ENCODE data around the gene NFIC. TPM values are rescaled to one million over a fixed set of nuclear protein-coding genes. Genes with fewer than 3 reads are reported as not detected.
"Not testable (repeated sequence)": the region's sequence is repeated elsewhere in the genome, so short reads cannot be mapped to it uniquely, and the experiment has no call there.

Gene NFIC
- total RNA-seq, 1 experiment from 2014 or later = 23.1 TPM

GRCh38 chr19:3420244-3420755 is 53.9 kb downstream of the NFIC start:
- no peak for DNase-seq (ENCODE audit: low spot score)

DNA sequence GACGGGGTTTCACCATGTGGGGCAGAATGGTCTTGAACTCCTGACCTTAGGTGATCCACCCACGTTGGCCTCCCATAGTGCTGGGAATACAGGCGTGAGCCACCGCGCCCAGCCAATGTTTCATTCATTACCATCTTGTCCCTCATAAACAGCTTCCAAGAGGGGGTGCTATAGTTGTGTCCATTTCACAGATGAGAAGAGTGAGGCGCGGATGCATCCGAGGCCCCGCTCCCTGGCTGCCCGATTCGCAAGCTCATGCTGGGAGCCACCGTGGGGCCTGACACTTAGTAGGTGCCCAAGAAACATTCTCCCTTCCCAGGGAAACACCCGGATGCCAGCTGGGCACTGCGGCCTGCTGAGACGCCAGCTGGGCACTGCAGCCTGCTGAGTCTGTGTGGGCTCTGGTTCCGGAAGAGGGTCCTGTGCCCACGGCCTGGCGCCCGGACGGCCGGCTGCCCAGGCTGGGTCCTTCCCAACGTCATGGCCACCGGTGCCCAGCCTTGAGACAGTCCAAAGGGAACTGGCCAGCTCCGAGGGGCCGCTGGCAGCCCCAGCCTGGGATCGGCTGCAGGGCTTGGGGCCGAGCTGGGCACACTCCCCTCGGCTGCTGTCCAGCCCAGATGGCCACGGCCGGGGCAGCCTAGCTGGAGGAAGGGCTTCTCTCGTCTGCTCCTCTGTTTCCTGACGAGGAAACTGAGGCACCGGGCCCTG is 54.7 kb downstream of the NFIC start:
- no peak for DNase-seq (ENCODE audit: low spot score)

DNA sequence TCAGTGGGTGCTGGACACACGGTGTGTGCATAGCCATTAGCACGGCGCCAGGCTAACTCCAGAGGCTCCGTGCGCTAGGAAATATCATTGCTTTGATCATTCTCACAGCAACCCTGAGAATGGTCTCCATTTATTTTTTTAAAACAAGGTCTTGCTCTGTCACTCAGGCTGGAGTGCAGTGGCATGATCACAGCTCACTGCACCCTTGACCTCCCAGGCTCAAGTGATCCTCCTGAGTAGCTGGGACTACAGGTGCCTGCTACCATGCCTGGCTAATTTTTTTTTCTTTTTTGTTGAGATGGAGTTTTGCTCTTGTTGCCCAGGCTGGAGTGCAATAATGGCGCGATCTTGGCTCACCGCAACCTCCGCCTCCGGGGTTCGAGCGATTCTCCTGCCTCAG is 55.3 kb downstream of the NFIC start:
- not testable (repeated sequence) for DNase-seq (ENCODE audit: low spot score)

- DNase-seq (ENCODE audit: low spot score) = no peak
Measured at GRCh38 chr19:3423183-3423829, 56.9 kb downstream of the NFIC start.

DNA sequence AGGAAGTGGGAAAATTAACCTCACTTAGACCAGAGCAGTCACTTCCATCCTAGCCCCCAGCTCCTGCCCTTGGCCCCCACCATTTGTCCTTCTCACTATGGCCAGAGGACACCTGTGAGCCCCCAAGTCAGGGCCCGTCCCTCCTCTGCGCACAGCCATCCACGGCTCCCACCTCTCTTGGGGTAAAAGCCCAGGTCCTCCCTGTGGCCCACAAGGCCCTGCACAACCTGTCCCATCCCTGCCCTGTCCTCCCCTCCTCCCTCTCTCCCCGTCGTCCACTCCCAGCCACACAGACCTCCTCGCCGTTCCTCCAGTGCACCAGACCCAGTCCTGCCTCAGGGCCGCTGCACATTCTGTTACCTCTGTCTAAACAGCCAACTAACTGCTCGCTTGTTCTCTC is 60.0 kb downstream of the NFIC start:
- no peak for DNase-seq (ENCODE audit: low spot score)

- DNase-seq (ENCODE audit: low spot score) = not testable (repeated sequence)
Measured at GRCh38 chr19:3430366-3430680, 63.9 kb downstream of the NFIC start.

DNA sequence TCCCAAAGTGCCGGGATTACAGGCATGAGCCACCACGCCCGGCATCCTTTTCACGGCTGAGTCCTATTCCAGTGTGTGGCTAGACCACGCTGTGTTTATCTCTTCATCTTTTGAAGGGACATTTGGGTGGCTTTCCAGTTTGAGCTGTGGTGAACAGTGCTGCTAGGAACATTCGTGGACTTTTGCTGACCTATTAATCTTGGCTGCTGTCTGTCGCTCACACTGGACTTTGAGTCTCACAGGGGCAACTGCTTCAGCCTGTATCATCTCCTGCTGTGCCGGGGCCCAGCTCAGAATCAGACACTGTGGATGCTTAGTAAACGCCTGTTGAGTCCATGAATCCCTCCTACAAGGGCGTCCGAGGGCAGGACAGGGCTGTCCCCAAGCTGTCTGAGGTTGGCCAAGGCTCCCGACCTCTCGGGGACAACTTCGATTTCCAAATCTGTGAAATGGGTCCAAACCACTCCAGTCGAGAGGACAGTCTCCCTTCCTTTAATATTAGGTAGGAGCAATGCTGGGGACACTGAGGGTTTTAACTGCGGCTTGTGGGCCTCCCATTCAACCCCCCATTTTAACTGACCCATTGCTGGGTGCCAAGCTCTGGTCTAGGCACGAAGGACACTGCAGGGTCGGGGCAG is 65.5 kb downstream of the NFIC start:
- no peak for DNase-seq (ENCODE audit: low spot score)

DNA sequence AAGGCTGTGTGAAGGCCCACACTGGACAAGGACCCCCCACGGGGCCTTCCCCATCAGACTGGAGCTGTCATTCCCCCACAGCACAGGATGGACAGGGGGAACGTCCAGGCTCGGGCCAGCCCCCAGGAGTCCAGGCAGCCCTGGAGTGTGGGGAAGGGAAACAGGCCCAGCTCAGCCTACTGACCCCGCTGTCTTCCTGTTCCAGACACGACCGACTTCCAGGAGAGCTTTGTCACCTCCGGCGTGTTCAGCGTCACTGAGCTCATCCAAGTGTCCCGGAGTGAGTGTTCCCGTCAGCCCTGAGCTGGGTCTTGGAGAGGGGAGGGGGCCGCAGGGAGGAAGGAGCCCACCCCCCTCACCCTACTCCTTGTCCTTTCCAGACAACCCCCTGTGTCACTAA is 66.9 kb downstream of the NFIC start:
- no peak for DNase-seq (ENCODE audit: low spot score)

DNA sequence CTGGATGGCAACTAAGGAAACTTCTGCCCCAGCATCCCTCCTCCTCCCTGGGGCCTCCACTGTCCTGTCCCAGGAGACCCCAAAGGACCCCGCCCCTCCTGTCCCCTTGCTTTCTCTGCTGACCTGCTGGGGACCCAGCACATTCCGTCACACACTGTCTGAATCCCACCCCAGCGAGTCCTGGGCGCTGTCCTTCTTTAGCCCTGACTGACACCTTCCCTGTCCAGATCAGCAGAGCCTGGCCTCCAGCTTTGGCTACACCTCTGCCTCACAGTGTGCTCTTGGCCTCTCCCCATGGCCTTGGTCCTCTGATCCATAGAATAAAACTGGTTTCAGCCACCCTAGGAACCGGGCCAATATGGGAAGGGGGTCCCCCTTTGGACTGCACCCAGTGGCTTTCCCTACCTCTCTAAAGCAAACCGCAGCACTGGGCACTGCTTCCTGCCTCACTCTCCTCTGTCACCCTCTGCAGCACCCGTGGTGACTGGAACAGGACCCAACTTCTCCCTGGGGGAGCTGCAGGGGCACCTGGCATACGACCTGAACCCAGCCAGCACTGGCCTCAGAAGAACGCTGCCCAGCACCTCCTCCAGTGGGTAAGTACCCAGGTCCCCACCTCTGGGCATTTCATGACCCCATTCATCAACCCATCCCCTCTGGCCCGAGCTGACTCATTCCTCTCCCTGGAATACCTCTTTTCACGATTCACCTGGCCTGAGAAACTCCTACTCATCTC is 67.6 kb downstream of the NFIC start:
- no peak for DNase-seq (ENCODE audit: low spot score)

GRCh38 chr19:3434630-3435553 is 68.5 kb downstream of the NFIC start:
- DNase-seq (ENCODE audit: low spot score) = peak; percentile 88

GRCh38 chr19:3440082-3440481 is 73.7 kb downstream of the NFIC start:
- DNase-seq (ENCODE audit: low spot score) = peak; percentile 15

- DNase-seq (ENCODE audit: low spot score) = no peak
Measured at GRCh38 chr19:3441089-3441985, 75.0 kb downstream of the NFIC start.

DNA sequence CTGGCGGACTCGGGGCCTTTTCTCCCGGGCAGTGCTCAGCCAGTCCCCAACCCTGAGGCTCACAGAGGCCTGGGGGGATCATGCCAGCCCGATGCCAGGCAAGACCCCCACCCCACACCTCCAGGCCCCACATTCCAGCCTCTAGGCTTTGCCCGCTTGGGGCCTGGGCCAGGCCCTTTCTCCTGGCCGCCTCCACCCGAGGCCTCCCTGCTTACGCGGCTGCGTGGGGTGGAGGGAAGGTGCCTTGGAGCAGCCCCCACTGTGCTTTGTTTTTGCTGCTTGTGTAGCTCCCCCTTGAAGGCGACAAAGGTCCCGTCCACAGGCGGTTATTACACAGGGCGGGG is 75.6 kb downstream of the NFIC start:
- no peak for DNase-seq (ENCODE audit: low spot score)

DNA sequence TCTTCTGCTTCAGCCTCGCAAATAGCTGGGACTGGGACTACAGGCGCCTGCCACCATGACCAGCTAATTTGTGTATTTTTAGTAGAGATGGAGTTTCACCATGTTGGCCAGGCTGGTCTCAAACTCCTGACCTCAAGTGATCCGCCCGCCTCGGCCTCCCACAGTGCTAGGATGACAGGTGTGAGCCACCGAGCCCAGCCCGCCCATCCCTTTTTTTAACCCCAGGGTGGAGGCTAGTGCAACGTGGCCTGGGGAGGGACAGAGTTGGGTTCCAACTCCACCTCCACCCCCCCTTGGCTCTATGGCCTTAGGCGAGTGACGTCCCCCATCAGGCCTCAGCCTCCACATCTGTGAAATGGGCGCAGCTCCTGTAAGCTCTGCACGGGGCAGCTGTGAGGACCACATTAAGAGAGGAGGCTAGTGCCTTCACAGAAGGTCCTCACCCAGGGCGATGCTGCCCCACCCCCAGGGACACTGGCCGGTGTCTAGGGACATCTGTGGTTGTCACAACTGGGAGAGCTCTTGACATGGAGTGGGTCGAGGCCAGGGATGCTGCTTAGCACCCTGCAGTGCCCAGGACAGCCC is 76.2 kb downstream of the NFIC start:
- no peak for DNase-seq (ENCODE audit: low spot score)

DNA sequence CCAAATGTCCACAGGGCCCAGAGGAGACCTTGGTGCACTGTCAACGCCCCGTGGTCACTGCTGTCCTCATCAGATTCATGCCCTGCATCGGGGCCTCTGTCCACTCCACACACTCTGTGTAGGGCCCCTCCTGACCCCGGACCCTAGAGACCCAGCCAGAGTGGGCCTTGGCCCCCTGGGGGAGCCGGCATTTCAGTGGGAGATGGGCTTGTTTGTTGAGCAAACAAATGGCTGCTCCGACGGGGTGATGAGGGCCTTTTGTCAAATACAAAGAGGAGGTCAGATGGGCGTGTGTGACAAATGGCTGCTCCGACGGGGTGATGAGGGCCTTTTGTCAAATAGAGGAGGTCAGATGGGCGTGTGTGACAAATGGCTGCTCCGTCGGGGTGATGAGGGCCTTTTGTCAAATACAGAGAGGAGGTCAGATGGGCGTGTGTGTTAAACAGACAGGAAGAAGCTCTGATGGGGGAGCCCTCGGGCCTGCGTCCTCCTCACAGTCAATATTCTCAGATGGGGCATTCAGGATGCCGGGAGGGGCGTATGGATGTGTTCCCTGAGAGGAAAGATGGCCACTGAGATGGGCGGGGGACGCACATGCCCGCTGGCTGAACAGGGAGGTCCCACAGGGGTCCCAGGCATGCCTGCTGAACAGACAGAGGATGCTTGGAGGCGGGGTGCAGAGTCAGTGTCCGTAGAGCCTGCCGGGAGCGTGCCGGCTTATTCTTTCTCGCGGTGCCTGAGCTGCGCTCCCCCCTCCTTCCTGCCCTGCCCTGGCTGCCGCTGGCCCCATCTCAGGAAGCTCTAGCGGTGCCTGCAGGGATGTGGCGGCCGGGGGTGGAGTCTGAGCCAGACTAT is 77.7 kb downstream of the NFIC start:
- DNase-seq (ENCODE audit: low spot score) = no peak

- DNase-seq (ENCODE audit: low spot score) = no peak
Measured at GRCh38 chr19:3444695-3445234, 78.4 kb downstream of the NFIC start.

DNA sequence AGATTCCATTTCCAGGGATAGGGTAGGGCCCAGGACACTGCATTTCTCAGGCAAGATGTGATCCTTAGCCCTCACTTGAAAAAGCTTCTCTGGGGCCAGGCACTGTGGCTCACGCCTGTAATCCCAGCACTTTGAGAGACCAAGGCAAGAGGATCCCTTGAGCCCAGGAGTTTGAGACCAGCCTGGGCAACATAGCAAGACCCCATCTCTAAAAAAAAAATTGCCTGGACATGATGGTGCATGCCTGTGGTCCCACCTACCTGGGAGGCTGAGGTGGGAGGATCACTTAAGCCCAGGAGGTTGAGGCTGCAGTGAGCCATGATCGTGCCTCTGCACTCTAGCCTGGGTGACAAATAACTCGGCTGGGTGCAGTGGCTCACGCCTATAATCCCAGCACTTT is 80.3 kb downstream of the NFIC start:
- DNase-seq (ENCODE audit: low spot score) = not testable (repeated sequence)

DNA sequence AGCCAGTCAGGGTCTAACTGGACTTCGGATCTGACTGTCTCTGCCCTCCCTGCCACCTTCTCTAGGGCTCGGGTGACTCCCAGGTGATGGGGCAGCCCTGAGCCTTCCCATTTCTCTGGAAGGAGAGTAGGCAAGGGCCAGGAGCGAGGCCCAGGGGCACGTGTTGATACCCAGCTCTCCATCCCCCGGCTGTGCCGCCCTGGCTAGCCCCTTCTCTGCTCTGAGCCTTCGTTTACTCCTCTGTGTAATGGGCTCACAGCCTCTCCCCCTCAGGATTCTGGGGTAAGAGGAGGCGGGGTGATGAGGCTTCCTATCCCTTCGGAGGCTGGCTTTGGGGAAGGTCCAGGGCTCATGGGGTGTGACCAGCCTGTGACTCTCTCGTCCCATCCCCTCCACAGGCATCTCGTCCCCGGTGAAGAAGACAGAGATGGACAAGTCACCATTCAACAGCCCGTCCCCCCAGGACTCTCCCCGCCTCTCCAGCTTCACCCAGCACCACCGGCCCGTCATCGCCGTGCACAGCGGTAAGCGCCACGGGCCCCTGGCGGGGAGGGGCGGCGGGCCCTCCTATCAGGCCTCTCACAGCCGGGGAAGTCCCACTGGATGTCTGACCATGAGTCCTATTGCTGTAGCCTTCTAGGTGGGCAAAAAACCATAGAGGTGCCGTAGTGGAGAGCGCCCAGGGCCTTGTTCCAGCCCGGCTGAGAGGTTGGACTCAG is 82.4 kb downstream of the NFIC start:
- DNase-seq (ENCODE audit: low spot score) = no peak
